Uterus (tissue), 2 donors: ENCODE results near the gene KCNH2.

Source experiments
- POLR2A ChIP-seq, 2 donors: fragments of 450-650 bp; IDR thresholded peaks; one replicate each; pipeline ENCODE4 v1.6.1; 2016; ENCODE audit warnings: antibody characterized with exemption in 2 of 2, mild to moderate bottlenecking in 1 of 2, moderate library complexity in 1 of 2
- TF ChIP-seq, protein P1 (sequence below), 4 experiments: fragments of 200-600 bp in 2 of 4; fragments of 450-650 bp in 2 of 4; sonication (generic) in 2 of 4; IDR thresholded peaks; one replicate each; pipeline ENCODE4 v1.5.1; 2016 to 2019; ENCODE audit warnings: antibody characterized with exemption in 4 of 4, mild to moderate bottlenecking in 2 of 4, moderate library complexity in 1 of 4

GRCh38 chr7:150898475-150899011 is 79.6 kb downstream of the KCNH2 start:
- TF ChIP-seq, protein P1, sequence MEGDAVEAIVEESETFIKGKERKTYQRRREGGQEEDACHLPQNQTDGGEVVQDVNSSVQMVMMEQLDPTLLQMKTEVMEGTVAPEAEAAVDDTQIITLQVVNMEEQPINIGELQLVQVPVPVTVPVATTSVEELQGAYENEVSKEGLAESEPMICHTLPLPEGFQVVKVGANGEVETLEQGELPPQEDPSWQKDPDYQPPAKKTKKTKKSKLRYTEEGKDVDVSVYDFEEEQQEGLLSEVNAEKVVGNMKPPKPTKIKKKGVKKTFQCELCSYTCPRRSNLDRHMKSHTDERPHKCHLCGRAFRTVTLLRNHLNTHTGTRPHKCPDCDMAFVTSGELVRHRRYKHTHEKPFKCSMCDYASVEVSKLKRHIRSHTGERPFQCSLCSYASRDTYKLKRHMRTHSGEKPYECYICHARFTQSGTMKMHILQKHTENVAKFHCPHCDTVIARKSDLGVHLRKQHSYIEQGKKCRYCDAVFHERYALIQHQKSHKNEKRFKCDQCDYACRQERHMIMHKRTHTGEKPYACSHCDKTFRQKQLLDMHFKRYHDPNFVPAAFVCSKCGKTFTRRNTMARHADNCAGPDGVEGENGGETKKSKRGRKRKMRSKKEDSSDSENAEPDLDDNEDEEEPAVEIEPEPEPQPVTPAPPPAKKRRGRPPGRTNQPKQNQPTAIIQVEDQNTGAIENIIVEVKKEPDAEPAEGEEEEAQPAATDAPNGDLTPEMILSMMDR (IDR thresholded peaks at IDR 0.05), result peak; percentile 89 to 96 (median 94)
- TF ChIP-seq POLR2A (IDR thresholded peaks at IDR 0.05), result no peak
